Measurements from ENCODE around the gene SAMM50.

GRCh38 chr22:44042249-44043218, 87.3 kb downstream of the SAMM50 start:
- TF ChIP-seq POLR2AphosphoS5 (IDR thresholded peaks at IDR 0.05) (no peak), POLR2A (IDR thresholded peaks at IDR 0.05; ENCODE audit: low read depth) (no peak), EP300 (IDR thresholded peaks at IDR 0.05) (no peak)
- TF ChIP-seq, protein P1, sequence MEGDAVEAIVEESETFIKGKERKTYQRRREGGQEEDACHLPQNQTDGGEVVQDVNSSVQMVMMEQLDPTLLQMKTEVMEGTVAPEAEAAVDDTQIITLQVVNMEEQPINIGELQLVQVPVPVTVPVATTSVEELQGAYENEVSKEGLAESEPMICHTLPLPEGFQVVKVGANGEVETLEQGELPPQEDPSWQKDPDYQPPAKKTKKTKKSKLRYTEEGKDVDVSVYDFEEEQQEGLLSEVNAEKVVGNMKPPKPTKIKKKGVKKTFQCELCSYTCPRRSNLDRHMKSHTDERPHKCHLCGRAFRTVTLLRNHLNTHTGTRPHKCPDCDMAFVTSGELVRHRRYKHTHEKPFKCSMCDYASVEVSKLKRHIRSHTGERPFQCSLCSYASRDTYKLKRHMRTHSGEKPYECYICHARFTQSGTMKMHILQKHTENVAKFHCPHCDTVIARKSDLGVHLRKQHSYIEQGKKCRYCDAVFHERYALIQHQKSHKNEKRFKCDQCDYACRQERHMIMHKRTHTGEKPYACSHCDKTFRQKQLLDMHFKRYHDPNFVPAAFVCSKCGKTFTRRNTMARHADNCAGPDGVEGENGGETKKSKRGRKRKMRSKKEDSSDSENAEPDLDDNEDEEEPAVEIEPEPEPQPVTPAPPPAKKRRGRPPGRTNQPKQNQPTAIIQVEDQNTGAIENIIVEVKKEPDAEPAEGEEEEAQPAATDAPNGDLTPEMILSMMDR (IDR thresholded peaks at IDR 0.05) = no peak

Measured in esophagus muscularis mucosa (tissue), 4 donors.